Stimulated activated effector memory CD8-positive, alpha-beta T cell treated with anti-CD3 and anti-CD28 coated beads, Interleukin-12 subunit alpha, Interleukin-12 subunit beta, amount 100 ng/mL, for 72 hours (primary cell): ENCODE results near the gene TRIM29.

Experiments used
- ATAC-seq: fragments of 150-1000 bp; cut with Tn5 transposase; 2 replicates; pipeline ENCODE4 v1.10.0; 2021
- DNase-seq, 2 donors: peaks; one replicate each; pipeline ENCODE4 v3.0.0; 2021 to 2022; ENCODE audit warnings: low spot score in 2 of 2
- H3K27ac Mint-ChIP-seq: one replicate; pipeline ENCODE4 v1.8.0; 2022; ENCODE audit warnings: mild to moderate bottlenecking, mixed read lengths
- H3K36me3 Mint-ChIP-seq: one replicate; pipeline ENCODE4 v1.8.0; 2022; ENCODE audit warnings: mild to moderate bottlenecking, mixed read lengths
- H3K4me1 Mint-ChIP-seq: one replicate; pipeline ENCODE4 v1.8.0; 2022; ENCODE audit warnings: mixed read lengths
- H3K4me3 Mint-ChIP-seq: one replicate; pipeline ENCODE4 v1.8.0; 2022; ENCODE audit warnings: mild to moderate bottlenecking, mixed read lengths
- H3K9me3 Mint-ChIP-seq: one replicate; pipeline ENCODE4 v1.8.0; 2022; ENCODE audit warnings: mixed read lengths

Gene TRIM29

GRCh38 chr11:120178561-120179056 lies 40.7 kb upstream of the TRIM29 start:
- Mint-ChIP-seq H3K27ac (no peak overlapping the region), H3K9me3 (no peaks in the 10 kb centered on the region), H3K36me3 (no peaks in the 10 kb centered on the region), H3K4me1 (no peaks in the 10 kb centered on the region), H3K4me3 (no peak overlapping the region)
- DNase-seq, result peak in 1 of 2 donors; percentile 37
- no peak for ATAC-seq

DNA sequence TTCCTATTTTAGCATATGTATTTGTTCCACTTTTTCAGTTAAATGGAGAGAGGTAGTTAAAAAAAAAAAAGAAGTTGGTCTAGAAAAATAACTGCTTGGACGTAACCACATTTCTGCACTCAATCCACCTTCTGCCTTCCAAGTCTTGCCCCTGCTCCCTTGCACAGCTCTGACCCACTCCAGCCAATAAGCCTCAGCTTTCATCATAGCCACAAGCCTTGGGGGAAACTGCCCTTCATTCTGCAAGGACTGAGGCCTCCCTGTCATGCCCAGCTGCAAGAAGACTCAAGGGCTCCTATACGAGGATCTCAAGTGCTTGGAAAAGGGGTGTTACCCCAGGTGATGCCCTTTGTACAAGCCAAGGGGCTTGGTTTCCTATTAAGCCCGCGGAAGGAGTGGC lies 37.0 kb upstream of the TRIM29 start:
- no peak for ATAC-seq
- Mint-ChIP-seq H3K9me3 (no peaks in the 10 kb centered on the region), H3K4me1 (no peaks in the 10 kb centered on the region), H3K27ac (no peak overlapping the region), H3K36me3 (no peaks in the 10 kb centered on the region), H3K4me3 (no peak overlapping the region)
- peak in 1 of 2 donors; percentile 29 for DNase-seq

DNA sequence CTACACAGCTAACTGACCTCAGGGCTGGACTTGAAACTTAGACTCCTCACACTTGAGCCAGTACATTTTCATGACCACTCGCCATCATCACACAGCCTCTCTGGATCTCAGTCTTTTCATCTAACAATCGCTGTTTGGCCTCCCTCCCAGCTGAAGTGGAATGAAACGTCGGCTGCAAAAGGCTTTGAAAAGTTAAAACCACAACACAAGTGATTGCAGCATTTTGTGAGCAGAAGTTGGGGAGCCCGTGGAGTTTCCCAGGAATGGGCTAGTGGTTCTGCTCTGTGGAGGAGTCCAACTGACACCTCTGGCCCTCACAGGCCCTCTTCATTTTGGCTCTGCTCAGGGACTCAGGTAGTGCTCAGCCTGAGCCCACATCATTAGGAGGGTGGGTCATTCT lies 35.9 kb upstream of the TRIM29 start:
- ATAC-seq, result no peak
- Mint-ChIP-seq H3K36me3 (no peaks in the 10 kb centered on the region), H3K4me1 (peaks cover under 1% of the 10 kb centered on the region), H3K4me3 (no peak overlapping the region), H3K27ac (no peak overlapping the region), H3K9me3 (no peaks in the 10 kb centered on the region)
- DNase-seq, result peak in 1 of 2 donors; percentile 35

DNA sequence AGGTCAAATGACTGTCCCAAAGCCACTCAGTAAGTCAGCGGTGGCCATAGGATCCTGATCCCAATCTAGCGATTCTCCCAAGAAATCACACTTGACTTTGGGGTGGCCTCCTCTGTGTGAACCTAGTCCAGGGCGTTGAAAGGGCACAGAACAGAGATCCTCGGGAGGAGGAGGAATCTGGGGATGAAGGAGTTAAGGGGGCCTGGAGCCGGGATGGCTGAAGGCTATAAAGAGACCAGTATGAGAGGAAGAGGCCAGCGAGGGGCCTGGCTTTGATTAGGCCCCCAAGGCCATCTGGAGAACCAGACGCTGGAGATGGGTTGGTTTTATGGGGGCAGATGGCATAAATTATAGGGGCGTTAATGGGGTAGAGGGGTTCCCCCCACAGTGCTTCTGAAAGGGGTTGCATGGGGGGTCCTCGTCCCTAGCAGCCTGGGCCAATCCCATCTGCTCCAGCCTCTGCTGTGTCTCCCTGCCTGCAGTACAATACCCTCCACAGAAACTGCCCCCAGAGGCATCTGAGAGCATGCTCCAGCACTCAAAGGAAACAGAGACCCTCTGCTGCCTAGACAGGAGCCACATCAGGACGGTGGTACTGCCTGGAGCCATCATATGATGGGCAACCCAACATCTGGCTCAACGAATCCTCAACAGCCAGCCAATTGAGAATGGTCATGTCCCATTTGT lies 35.2 kb upstream of the TRIM29 start:
- no peak for ATAC-seq
- H3K9me3 Mint-ChIP-seq, result no peaks in the 10 kb centered on the region
- no peaks in the 10 kb centered on the region for H3K36me3 Mint-ChIP-seq
- peaks cover 4% of the 10 kb centered on the region for H3K4me1 Mint-ChIP-seq
- no peak overlapping the region for H3K4me3 Mint-ChIP-seq
- no peak overlapping the region for H3K27ac Mint-ChIP-seq
- peak in 1 of 2 donors; percentile 42 for DNase-seq

GRCh38 chr11:120172054-120172911 lies 34.4 kb upstream of the TRIM29 start:
- peak; percentile 62 for ATAC-seq
- no peaks in the 10 kb centered on the region for H3K36me3 Mint-ChIP-seq
- H3K4me1 Mint-ChIP-seq, result peaks cover 4% of the 10 kb centered on the region
- DNase-seq, result peak; percentile 16 to 67
- no peak overlapping the region for H3K4me3 Mint-ChIP-seq
- no peaks in the 10 kb centered on the region for H3K9me3 Mint-ChIP-seq
- H3K27ac Mint-ChIP-seq, result no peak overlapping the region

DNA sequence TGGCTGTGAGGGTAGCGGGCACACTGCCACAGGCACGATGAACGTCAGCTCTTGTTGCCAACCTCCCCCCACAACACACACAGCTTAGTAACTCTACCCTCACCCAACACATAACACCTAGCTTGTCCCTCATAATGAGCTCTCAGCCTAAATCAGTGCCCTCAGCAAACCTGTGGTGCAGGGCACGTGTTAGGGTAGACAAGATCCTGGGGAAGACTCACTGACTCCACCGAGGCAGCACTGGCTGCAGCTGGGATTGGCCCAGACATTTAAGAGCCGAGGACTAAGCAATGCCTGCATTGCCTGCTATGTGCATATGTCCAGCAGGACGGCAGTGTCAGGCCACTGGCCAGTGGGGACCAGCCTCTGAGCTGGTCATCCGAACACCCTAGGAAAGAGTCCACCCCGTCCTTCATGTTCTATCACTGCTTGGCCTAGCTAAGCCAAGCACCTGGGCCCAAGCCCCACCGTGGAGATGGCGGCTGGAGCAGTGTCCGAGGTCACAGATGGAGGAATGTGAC lies 32.9 kb upstream of the TRIM29 start:
- Mint-ChIP-seq H3K9me3 (peaks cover 1% of the 10 kb centered on the region), H3K27ac (no peak overlapping the region), H3K36me3 (no peaks in the 10 kb centered on the region), H3K4me1 (peaks cover 4% of the 10 kb centered on the region), H3K4me3 (no peak overlapping the region)
- DNase-seq, result no peak
- ATAC-seq, result no peak

GRCh38 chr11:120169981-120170698 lies 32.2 kb upstream of the TRIM29 start:
- no peak overlapping the region for H3K27ac Mint-ChIP-seq
- H3K36me3 Mint-ChIP-seq, result no peaks in the 10 kb centered on the region
- DNase-seq, result peak in 1 of 2 donors; percentile 44
- H3K4me3 Mint-ChIP-seq, result no peak overlapping the region
- H3K4me1 Mint-ChIP-seq, result peaks cover 4% of the 10 kb centered on the region
- peaks cover 6% of the 10 kb centered on the region for H3K9me3 Mint-ChIP-seq
- no peak for ATAC-seq

- no peaks in the 10 kb centered on the region for H3K36me3 Mint-ChIP-seq
- ATAC-seq (peak; percentile 81), DNase-seq (peak; percentile 60 to 82)
- H3K27ac Mint-ChIP-seq, result no peak overlapping the region
- H3K9me3 Mint-ChIP-seq, result peaks cover 8% of the 10 kb centered on the region
- H3K4me3 Mint-ChIP-seq, result peak overlapping the region; percentile 61
- peaks cover 4% of the 10 kb centered on the region for H3K4me1 Mint-ChIP-seq
These were observed 31.2 kb upstream of the TRIM29 start for GRCh38 chr11:120168960-120169681.

DNA sequence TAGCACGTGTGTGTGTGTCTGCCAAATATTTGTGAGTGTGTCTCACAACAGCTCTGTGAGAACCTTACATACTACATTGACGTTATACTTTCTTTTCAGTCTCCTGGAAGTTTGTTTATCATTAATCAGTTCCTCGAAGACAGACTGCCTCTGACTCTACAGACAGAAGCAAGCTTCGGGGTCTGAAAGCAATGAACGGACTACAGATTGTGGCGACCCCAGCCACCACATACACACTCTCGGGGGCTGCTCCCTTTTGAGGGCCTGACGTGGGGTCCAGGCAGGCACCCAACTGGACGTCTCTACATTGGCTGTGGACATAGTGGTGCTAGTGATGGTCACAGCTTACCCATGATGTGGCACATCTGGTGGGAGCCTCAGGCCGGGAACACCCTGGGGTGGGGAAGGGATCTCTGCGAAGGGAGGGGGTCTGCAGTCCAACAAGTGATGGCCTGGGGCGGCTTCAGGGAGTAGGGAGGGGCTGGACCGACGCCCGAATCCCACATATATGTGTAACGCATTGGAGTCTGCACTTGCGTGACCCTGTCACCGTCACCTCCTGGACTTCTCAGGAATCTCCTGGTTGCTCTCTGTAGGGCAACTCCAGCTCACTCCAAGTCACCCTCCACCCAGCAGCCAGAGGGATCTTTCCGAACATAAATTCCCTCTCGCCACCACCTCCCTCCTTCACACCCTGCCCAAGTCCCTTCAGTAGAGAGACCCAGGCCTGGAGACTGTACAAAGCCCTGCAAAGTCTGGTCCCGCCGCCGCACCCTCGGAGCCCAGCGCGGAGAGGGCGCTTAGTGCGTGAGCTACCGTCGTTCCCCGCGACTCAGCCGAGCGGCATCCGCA lies 30.4 kb upstream of the TRIM29 start:
- peaks cover 8% of the 10 kb centered on the region for H3K9me3 Mint-ChIP-seq
- peak in 1 of 2 donors; percentile 33 for DNase-seq
- H3K4me1 Mint-ChIP-seq, result peaks cover 4% of the 10 kb centered on the region
- peak overlapping the region; percentile 61 for H3K4me3 Mint-ChIP-seq
- ATAC-seq, result no peak
- no peak overlapping the region for H3K27ac Mint-ChIP-seq
- no peaks in the 10 kb centered on the region for H3K36me3 Mint-ChIP-seq

GRCh38 chr11:120167659-120168058 lies 29.7 kb upstream of the TRIM29 start:
- H3K4me3 Mint-ChIP-seq, result no peak overlapping the region
- ATAC-seq (no peak), DNase-seq (peak in 1 of 2 donors; percentile 43)
- peaks cover 8% of the 10 kb centered on the region for H3K9me3 Mint-ChIP-seq
- peaks cover 4% of the 10 kb centered on the region for H3K4me1 Mint-ChIP-seq
- no peaks in the 10 kb centered on the region for H3K36me3 Mint-ChIP-seq
- no peak overlapping the region for H3K27ac Mint-ChIP-seq

DNA sequence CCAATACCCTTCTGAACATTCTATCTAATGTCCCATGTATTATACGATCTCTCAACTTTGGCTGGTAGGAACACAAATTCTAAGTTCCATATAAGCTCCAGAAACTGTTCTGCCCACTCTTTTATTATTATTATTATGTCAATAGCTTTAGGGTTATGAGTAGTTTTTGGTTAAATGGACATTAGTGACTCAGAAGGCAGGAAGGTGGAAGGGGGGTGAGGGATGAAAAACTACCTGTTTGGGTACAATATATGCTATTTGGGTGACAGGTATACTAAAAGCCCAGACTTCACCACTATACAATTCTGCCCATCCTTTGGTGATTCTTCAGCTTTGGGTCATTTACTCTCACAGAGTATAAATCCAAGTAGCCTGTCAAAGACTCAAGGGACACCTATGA lies 22.5 kb upstream of the TRIM29 start:
- DNase-seq, result no peak
- H3K36me3 Mint-ChIP-seq, result no peaks in the 10 kb centered on the region
- H3K4me1 Mint-ChIP-seq, result no peaks in the 10 kb centered on the region
- no peak for ATAC-seq
- H3K9me3 Mint-ChIP-seq, result peaks cover 3% of the 10 kb centered on the region
- no peak overlapping the region for H3K4me3 Mint-ChIP-seq
- no peak overlapping the region for H3K27ac Mint-ChIP-seq

- H3K36me3 Mint-ChIP-seq, result no peaks in the 10 kb centered on the region
- DNase-seq, result no peak
- ATAC-seq, result no peak
- H3K9me3 Mint-ChIP-seq, result peaks cover 4% of the 10 kb centered on the region
- H3K4me3 Mint-ChIP-seq, result no peak overlapping the region
- H3K4me1 Mint-ChIP-seq, result no peaks in the 10 kb centered on the region
- no peak overlapping the region for H3K27ac Mint-ChIP-seq
These were observed 15.3 kb upstream of the TRIM29 start for GRCh38 chr11:120153221-120153620.

GRCh38 chr11:120151536-120151935 lies 13.6 kb upstream of the TRIM29 start:
- no peaks in the 10 kb centered on the region for H3K36me3 Mint-ChIP-seq
- H3K27ac Mint-ChIP-seq, result no peak overlapping the region
- H3K4me1 Mint-ChIP-seq, result no peaks in the 10 kb centered on the region
- ATAC-seq (no peak), DNase-seq (no peak)
- H3K4me3 Mint-ChIP-seq, result no peak overlapping the region
- peaks cover 4% of the 10 kb centered on the region for H3K9me3 Mint-ChIP-seq

DNA sequence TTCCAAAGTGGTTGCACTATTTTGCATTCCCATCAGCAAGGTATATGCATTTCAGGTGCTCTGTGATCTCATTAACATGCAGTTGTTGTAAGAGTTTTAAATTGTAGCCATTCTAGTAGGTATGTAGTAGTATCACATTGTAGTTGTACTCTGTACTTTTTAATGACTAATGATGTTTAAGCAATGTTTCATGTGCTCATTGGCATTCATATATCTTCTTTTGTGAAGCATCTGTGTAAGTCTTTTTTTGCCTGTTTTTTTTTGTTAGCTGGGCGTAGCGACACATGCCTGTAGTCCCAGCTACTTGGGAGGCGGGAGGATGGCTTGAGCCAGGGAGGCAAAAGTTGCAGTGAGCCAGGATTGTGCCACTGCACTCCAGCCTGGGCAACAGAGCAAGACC lies 11.3 kb upstream of the TRIM29 start:
- H3K36me3 Mint-ChIP-seq, result no peaks in the 10 kb centered on the region
- no peak overlapping the region for H3K27ac Mint-ChIP-seq
- H3K4me3 Mint-ChIP-seq, result no peak overlapping the region
- no peaks in the 10 kb centered on the region for H3K4me1 Mint-ChIP-seq
- peaks cover 4% of the 10 kb centered on the region for H3K9me3 Mint-ChIP-seq
- no peak for ATAC-seq
- DNase-seq, result no peak
